H9 (cell line): ENCODE data around the gene ATRNL1. TPM values are rescaled to one million over a fixed set of nuclear protein-coding genes. Genes with fewer than 3 reads are reported as not detected.

Experiments used
- DNase-seq: peaks from one replicate; pipeline ENCODE4 v3.0.0-alpha.2; 2017
- H2AFZ ChIP-seq: one replicate; pipeline ENCODE4 v1.6.1; 2013; ENCODE audit warnings: mild to moderate bottlenecking, low read length, control low read depth, moderate library complexity
- H2AK5ac ChIP-seq: 2 replicates; pipeline ENCODE4 v1.6.1; 2013; ENCODE audit warnings: low read length, control low read depth, mixed read lengths; ENCODE audit not compliant: insufficient read length
- H2BK120ac ChIP-seq: one replicate; pipeline ENCODE4 v1.6.1; 2013; ENCODE audit warnings: low read depth, mild to moderate bottlenecking, low read length, control low read depth, inconsistent platforms; ENCODE audit not compliant: poor library complexity, severe bottlenecking
- H2BK12ac ChIP-seq: 2 replicates; pipeline ENCODE4 v1.6.1; 2013; ENCODE audit warnings: low read length, control low read depth, mixed read lengths, low read depth; ENCODE audit not compliant: insufficient read length
- H2BK15ac ChIP-seq: 2 replicates; pipeline ENCODE4 v1.6.1; 2013; ENCODE audit warnings: low read depth, low read length, control low read depth
- H2BK20ac ChIP-seq: one replicate; pipeline ENCODE4 v1.6.1; 2013; ENCODE audit warnings: low read depth, mild to moderate bottlenecking, low read length, control low read depth, inconsistent platforms; ENCODE audit not compliant: poor library complexity, severe bottlenecking
- H2BK5ac ChIP-seq: 2 replicates; pipeline ENCODE4 v1.6.1; 2013; ENCODE audit warnings: low read length, control low read depth, mixed read lengths; ENCODE audit not compliant: insufficient read length
- H3K14ac ChIP-seq: 2 replicates; pipeline ENCODE4 v1.6.1; 2013; ENCODE audit warnings: low read length, control low read depth; ENCODE audit not compliant: insufficient read depth
- H3K18ac ChIP-seq: 2 replicates; pipeline ENCODE4 v1.6.1; 2013; ENCODE audit warnings: low read depth, mild to moderate bottlenecking, mixed read lengths, low read length, control low read depth; ENCODE audit not compliant: insufficient read length
- H3K23ac ChIP-seq: 2 replicates; pipeline ENCODE4 v1.6.1; 2013; ENCODE audit warnings: low read length, control low read depth, mixed read lengths, low read depth; ENCODE audit not compliant: insufficient read length
- H3K23me2 ChIP-seq: 2 replicates; pipeline ENCODE4 v1.6.1; 2013; ENCODE audit warnings: low read depth, mild to moderate bottlenecking, mixed read lengths, low read length, control low read depth; ENCODE audit not compliant: insufficient read length, poor library complexity, severe bottlenecking
- H3K27ac ChIP-seq: 2 replicates; pipeline ENCODE4 v1.5.1; 2013; ENCODE audit warnings: low read length, control low read depth, mixed read lengths, low read depth; ENCODE audit not compliant: insufficient read length
- H3K27me3 ChIP-seq: 2 replicates; pipeline ENCODE4 v1.6.1; 2013; ENCODE audit warnings: low read length, control low read depth, inconsistent platforms; ENCODE audit not compliant: insufficient read depth
- H3K4ac ChIP-seq: 2 replicates; pipeline ENCODE4 v1.6.1; 2013; ENCODE audit warnings: low read depth, mild to moderate bottlenecking, control low read depth, inconsistent platforms, low read length, moderate library complexity
- H3K4me1 ChIP-seq: 2 replicates; pipeline ENCODE4 v1.6.1; 2013; ENCODE audit warnings: low read length, control low read depth, inconsistent platforms; ENCODE audit not compliant: insufficient read depth
- H3K4me2 ChIP-seq: 2 replicates; pipeline ENCODE4 v1.6.1; 2013; ENCODE audit warnings: low read length, control low read depth, mixed read lengths; ENCODE audit not compliant: insufficient read length, insufficient read depth
- H3K56ac ChIP-seq: 2 replicates; pipeline ENCODE4 v1.6.1; 2013; ENCODE audit warnings: low read depth, mild to moderate bottlenecking, mixed read lengths, low read length, control low read depth; ENCODE audit not compliant: insufficient read length
- H3K79me1 ChIP-seq: 2 replicates; pipeline ENCODE4 v1.6.1; 2013; ENCODE audit warnings: low read depth, mild to moderate bottlenecking, moderate library complexity, low read length, control low read depth, inconsistent platforms; ENCODE audit not compliant: insufficient read depth, poor library complexity, severe bottlenecking
- H3K79me2 ChIP-seq: 2 replicates; pipeline ENCODE4 v1.6.1; 2013; ENCODE audit warnings: low read length, control low read depth, inconsistent platforms; ENCODE audit not compliant: insufficient read depth
- H3K9ac ChIP-seq: 2 replicates; pipeline ENCODE4 v1.6.1; 2013; ENCODE audit warnings: low read length, control low read depth, mixed read lengths; ENCODE audit not compliant: insufficient read length; ENCODE audit errors: extremely low read depth
- H3K9me3 ChIP-seq: one replicate; pipeline ENCODE4 v1.6.1; 2013; ENCODE audit warnings: low read depth, low read length, inconsistent platforms; ENCODE audit not compliant: control insufficient read depth
- H3T11ph ChIP-seq: one replicate; pipeline ENCODE4 v1.6.1; 2013; ENCODE audit warnings: mild to moderate bottlenecking, low read length, control low read depth, inconsistent platforms
- H4K20me1 ChIP-seq: one replicate; pipeline ENCODE4 v1.6.1; 2013; ENCODE audit not compliant: control insufficient read depth, insufficient read length, insufficient read depth
- H4K5ac ChIP-seq: 2 replicates; pipeline ENCODE4 v1.6.1; 2013; ENCODE audit warnings: low read depth, mild to moderate bottlenecking, mixed read lengths, low read length, control low read depth; ENCODE audit not compliant: insufficient read length
- H4K8ac ChIP-seq: replicated peaks from 2 replicates; pipeline ENCODE4 v1.6.1; 2013; ENCODE audit warnings: low read length, control low read depth, mixed read lengths, low read depth; ENCODE audit not compliant: insufficient read length
- H4K91ac ChIP-seq: 2 replicates; pipeline ENCODE4 v1.6.1; 2013; ENCODE audit warnings: low read depth, mild to moderate bottlenecking, moderate library complexity, mixed read lengths, low read length, control low read depth; ENCODE audit not compliant: insufficient read length
- H3K27ac Mint-ChIP-seq, 3 experiments: 2 replicates in 2 of 3; 3 replicates in 1 of 3; pipeline ENCODE4 v1.8.0; 2020 to 2021; ENCODE audit warnings: mixed read lengths in 3 of 3, mild to moderate bottlenecking in 1 of 3, moderate library complexity in 1 of 3
- H3K27me3 Mint-ChIP-seq: 2 replicates; pipeline ENCODE4 v1.8.0; 2021; ENCODE audit warnings: low read depth, mild to moderate bottlenecking, moderate library complexity, mixed read lengths
- H3K36me3 Mint-ChIP-seq, 3 experiments: 2 replicates in 2 of 3; 3 replicates in 1 of 3; pipeline ENCODE4 v1.8.0; 2020 to 2021; ENCODE audit warnings: low read depth in 3 of 3, mixed read lengths in 3 of 3; ENCODE audit not compliant: insufficient read depth in 1 of 3
- H3K4me1 Mint-ChIP-seq, 2 experiments: 2 replicates each; pipeline ENCODE4 v1.8.0; 2020; ENCODE audit warnings: mixed read lengths in 2 of 2
- H3K4me3 Mint-ChIP-seq, 2 experiments: 2 replicates in 1 of 2; 3 replicates in 1 of 2; pipeline ENCODE4 v1.8.0; 2020 to 2021; ENCODE audit warnings: mild to moderate bottlenecking in 2 of 2, mixed read lengths in 2 of 2, moderate library complexity in 1 of 2
- H3K9me3 Mint-ChIP-seq, 2 experiments: 2 replicates in 1 of 2; 3 replicates in 1 of 2; pipeline ENCODE4 v1.8.0; 2020; ENCODE audit warnings: mild to moderate bottlenecking in 2 of 2, mixed read lengths in 2 of 2, moderate library complexity in 1 of 2
- CTCF ChIP-seq: fragments of 200-600 bp; sonication (generic); conservative IDR thresholded peaks from 3 replicates; pipeline ENCODE4 v1.8.0; 2021; ENCODE audit warnings: antibody characterized with exemption, mild to moderate bottlenecking
- WGBS: extraction: QIAGEN DNeasy Blood & Tissue Kit; methylation state at CpG from one replicate; pipeline ENCODE4 v1.1.7; 2013; ENCODE audit warnings: missing lambda C conversion rate, low lambda C conversion rate, mixed read lengths; ENCODE audit not compliant: insufficient read length; ENCODE audit errors: extremely low coverage; 5-methylcytosine and 5-hydroxymethylcytosine counted together
- total RNA-seq: library from RNA; stranded (reverse); gene quantifications from 2 replicates; pipeline ENCODE4 v1.2.1, GENCODE V29; 2021

Gene ATRNL1
- total RNA-seq, 1 experiment from 2014 or later = 9.2 TPM

- H4K8ac ChIP-seq = no peak overlapping the region
- H3K4me3 Mint-ChIP-seq = no peak overlapping the region
- H4K5ac ChIP-seq = no peak overlapping the region
- H3K18ac ChIP-seq = no peak overlapping the region
- no peak overlapping the region for H2BK120ac ChIP-seq
- H2BK5ac ChIP-seq = no peak overlapping the region
- H3K4me1 ChIP-seq = no peaks in the 10 kb centered on the region
- no peaks in the 10 kb centered on the region for H3K23me2 ChIP-seq
- no peak overlapping the region for H3K4me2 ChIP-seq
- no peak overlapping the region for H3K56ac ChIP-seq
- no peaks in the 10 kb centered on the region for H3K9me3 ChIP-seq
- no peaks in the 10 kb centered on the region for H3K27me3 Mint-ChIP-seq
- no peaks in the 10 kb centered on the region for H3K79me1 ChIP-seq
- no peaks in the 10 kb centered on the region for H3K9me3 Mint-ChIP-seq
- no peak overlapping the region for H3K23ac ChIP-seq
- no peaks in the 10 kb centered on the region for H3K36me3 Mint-ChIP-seq
- H3K27ac ChIP-seq = no peak overlapping the region
- no peak overlapping the region for H2AFZ ChIP-seq
- no peak overlapping the region for H3T11ph ChIP-seq
- H3K9ac ChIP-seq = no peak overlapping the region
- no peak overlapping the region for H3K14ac ChIP-seq
- no peaks in the 10 kb centered on the region for H3K27me3 ChIP-seq
- no peak overlapping the region for H2BK15ac ChIP-seq
- H3K79me2 ChIP-seq = no peaks in the 10 kb centered on the region
- no peak overlapping the region for H2BK20ac ChIP-seq
- no peak overlapping the region for H2BK12ac ChIP-seq
- no peak for DNase-seq
- no peaks in the 10 kb centered on the region for H3K4me1 Mint-ChIP-seq
- 100% methylated on average over 2 of the region's 3 CpGs for WGBS
- no peak overlapping the region for H3K27ac Mint-ChIP-seq
- no peak overlapping the region for H4K91ac ChIP-seq
- H4K20me1 ChIP-seq = no peaks in the 10 kb centered on the region
- TF ChIP-seq CTCF = no peak
- H2AK5ac ChIP-seq = no peak overlapping the region
- H3K4ac ChIP-seq = no peak overlapping the region
Observed at GRCh38 chr10:115659616-115660015, 566.5 kb downstream of the ATRNL1 start.
